D341Med (cell line): Measurements from ENCODE around the gene METRNL.

Experiments
- DNase-seq: peaks from one replicate; pipeline ENCODE4 v3.0.0; 2012; ENCODE audit warnings: low spot score

The METRNL gene

DNA sequence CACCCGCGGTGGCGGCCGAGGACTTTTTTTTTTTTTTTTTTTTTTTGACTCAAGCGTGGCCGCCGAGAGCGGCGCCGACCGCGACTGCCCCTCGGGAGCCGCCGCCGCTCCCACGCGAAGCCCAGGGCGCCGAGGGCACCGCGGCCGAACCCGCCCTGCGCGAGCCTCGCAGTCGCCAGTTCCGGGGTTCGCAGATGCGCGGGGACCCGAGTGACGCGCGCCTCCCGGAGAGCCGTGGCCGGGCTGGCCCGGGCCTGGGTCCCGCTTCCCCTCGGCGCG lies 1.1 kb downstream of the METRNL start:
- peak; percentile 79 for DNase-seq

GRCh38 chr17:83080858-83081683 lies 1.7 kb downstream of the METRNL start:
- peak; percentile 69 for DNase-seq

DNA sequence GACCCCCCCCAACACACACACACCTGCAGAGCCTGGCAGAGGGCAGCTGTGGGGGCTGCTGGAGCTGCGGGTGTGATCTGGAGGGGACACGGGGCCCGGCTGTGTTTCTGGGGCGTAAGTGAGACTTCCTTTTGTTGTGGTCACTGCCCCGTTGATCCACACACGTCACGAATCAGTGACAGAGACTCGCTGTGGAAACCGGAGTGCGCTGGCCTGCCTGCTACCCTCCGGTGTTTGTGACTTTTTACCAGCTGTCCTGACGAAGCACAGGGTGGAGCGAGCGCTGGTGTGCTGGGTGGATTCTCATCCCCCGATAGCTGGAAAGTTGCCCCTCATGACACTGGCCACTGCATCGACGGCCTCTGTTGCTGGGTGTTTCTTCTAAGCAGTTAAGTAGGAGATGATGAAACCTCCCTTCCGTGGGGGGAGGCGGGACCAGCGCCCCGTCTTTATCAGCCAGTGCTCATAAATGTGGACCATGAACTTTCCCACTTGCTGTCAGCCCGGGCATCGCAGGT lies 2.3 kb downstream of the METRNL start:
- no peak for DNase-seq

- DNase-seq, result no peak
Measured at GRCh38 chr17:83082424-83082823, 3.0 kb downstream of the METRNL start.

DNA sequence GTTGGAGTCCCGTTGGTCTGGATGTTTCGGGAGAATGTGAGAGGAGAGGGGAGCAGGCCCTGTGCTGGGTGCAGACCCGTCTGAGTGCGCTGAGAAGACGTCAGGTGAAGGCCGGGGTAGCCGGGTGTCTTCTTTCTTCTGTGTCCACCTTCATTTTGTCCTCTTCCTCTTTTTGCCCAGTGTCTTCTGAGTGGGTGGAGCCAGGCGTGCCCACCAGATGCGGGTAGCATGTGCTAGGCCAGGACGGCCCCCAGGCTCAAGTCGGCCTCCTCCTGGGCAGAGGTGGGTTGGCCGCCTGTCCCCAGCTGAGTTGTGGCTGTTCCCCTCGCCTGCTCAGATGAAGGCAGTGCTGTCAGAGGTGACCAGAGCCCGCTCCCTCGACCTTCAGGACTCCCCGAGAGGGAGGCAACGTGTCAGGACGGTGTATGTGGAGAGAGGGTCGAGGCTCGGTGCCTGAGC lies 3.5 kb downstream of the METRNL start:
- no peak for DNase-seq

DNA sequence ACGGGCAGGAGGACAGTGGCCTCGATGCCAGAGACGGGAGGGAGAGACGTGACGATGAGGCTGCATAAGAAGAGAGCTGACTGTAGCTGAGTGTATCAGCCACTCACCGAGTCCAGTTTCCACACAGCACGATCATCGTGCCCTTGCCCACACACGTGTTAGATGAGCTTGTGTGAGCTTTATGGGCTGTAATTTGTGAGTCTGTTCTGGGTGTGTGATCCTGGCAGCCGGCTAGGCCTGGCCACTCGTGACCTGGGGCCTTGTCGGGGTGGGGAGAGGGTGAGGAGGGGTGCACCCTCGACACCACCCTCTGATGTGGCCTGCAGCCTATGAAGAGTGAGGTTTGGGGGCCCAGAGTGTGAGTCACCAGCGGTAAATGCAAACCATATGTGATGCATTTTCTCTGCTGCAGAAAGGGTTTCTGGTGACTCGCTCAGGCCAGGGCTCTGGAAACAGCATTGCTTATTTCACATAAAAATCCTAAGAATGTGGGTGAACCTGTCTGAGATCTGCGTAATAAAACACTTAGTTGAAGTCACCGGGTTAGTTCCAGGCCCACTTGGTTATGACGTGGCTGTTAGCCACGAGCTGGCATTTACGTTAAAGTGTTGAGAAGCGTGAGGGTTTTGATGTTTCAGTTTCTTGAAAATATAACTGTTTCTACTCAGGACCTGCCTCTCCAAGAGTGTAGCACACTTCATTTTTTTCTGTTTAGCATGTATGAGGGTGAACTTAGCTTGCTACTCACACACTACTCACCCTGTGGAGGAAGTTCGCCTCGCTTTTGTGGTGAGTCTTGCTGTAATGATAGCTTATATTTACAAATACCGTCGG lies 4.2 kb downstream of the METRNL start:
- DNase-seq, result no peak

- no peak for DNase-seq
Measured at GRCh38 chr17:83084214-83084613, 4.8 kb downstream of the METRNL start.

GRCh38 chr17:83084621-83085056 lies 5.2 kb downstream of the METRNL start:
- DNase-seq, result no peak

- no peak for DNase-seq
Measured at GRCh38 chr17:83085103-83085502, 5.7 kb downstream of the METRNL start.

DNA sequence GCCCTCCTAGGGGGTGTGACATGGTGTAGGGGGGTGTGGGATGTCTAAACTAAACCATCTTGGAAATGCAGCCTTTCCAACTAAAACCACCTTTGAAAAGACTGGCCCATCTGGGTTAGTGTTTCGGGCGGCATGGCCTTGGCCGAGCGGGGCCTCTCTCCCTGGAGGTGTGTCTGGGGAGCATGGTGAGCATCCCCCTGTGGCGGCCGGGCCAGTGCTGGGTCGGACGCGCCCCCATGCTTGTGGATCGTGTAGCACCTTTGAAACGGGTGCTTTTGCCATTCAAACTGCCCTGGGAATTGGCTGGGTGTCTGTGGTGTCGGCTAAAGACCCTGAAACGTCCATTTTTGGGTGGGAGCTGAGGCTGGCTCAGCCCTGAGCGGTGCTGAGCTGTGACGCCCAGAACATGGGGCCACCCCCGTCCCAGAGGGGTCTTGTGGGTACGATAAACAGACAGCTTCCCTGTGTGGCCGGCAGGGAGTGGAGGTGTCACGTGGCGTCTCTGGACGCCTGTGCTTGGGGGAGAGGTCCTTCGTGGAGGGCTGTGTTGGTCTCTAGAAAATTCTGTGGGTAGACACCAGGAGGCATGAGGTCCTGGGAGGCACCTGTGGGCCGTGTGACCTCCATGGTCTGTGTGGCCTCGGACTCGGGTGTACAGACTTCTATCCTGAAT lies 6.3 kb downstream of the METRNL start:
- no peak for DNase-seq

- no peak for DNase-seq
Measured at GRCh38 chr17:83086199-83086880, 6.9 kb downstream of the METRNL start.

DNA sequence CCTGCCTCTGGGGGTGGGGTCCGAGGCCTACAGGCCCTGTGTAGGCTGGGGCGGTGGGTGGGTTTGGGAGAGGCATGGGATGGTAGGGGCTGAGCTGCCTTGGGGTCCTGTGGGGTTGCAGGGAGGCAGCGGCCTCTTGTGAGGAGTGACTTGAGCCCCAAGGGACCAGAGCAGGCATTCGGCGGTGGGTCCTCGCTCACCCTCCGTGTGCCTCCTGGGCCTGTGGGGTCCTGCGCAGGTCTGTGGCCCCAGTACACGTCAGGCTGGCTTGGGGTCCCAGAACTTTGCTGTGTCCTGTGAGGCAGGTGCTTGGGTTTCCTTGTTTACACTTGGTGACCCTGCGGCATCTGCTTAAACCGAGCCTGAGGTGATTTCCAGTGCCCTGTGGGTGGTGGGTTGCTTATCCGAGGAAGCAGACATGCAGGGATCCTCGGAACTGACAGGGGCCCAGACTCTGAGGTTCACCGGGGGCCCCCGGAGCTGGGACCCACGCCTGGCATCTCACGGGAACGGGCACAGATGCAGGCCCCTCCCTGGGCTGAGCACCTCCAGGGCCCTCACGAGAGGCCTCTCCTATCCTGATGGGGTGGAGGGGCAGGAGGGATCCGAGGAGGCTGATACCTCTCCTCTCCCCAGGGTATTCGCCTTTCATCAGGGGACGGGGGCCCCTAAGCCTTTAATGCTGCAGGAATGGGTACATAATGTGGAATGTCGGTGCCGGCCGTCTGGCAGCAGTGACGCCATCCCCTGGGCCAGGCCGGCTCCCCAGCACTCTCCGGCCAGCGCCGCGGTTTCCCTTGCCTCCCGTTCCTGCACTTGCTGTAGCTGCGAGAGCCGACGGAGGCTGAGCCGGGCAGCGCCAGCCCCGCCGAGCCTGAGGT lies 7.7 kb downstream of the METRNL start:
- no peak for DNase-seq

DNA sequence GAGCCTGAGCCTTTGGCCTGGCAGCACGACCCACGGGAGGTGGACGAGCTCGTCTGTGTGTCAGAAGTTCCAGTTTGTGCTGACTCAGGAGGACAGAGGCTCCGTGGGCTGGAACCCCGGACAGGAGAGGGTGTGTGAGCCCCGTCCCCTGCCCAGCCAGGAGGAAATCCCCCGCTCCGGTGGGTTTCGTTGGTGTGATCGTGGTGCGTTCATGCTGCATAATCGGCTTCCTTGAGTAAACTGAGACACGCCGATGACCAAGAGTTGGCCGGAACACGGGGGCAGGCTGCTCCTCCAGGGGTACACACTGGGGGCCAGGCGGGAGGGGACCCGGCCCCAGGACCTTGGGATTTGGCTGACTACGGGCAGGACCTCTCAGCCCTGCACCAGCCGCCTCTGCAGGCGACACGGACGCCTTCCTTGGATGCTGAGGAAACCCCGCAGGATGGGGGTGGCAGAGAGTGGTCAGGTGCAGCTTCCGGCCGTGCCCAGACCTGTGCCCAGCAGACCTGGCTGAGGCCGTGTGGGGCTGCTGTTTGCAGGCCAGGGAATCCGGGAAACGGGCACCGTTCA lies 8.5 kb downstream of the METRNL start:
- no peak for DNase-seq

GRCh38 chr17:83088451-83088850 lies 9.0 kb downstream of the METRNL start:
- no peak for DNase-seq

GRCh38 chr17:83088909-83089308 lies 9.5 kb downstream of the METRNL start:
- no peak for DNase-seq

- DNase-seq, result no peak
Measured at GRCh38 chr17:83089328-83090132, 10.1 kb downstream of the METRNL start.

DNA sequence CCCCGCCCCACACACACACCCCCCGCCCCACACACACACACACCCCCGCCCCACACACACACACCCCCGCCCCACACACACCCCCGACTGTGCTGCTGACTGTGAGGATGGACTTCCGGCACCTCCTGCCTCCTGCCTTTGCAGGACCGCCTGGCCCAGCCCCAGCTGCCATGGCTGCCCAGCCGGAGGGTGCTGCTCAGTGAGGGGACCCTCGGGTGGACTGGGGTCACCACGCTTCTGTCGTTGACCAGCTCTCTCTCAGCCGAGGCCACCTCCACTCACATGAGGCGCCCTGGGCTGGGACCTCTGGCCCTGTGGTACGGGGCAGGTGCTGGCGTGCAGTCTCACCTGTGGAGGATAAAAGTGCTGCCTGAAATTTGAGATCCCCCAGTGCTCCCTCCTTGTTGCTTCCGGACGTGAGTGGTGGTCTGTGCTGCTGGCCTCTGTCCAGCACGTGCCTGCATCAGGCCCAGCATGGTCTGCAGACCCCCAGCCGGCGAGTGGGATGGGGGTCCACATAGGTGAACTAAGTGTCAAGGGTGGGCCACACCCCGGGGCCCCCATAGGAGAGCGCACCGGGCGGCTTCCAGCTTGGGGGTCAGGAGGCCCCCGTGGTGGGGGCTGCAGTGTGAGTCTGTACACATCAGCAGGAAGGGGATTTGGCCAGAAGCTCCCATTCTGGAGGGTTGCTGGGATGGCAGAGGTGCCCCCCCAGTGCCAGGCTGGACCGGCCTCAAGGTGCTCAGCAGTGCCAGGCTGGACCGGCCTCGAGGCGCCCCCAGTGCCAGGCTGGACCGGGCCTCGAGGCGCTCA lies 11.2 kb downstream of the METRNL start:
- no peak for DNase-seq

GRCh38 chr17:83091257-83092141 lies 12.1 kb downstream of the METRNL start:
- no peak for DNase-seq
